Measurements from ENCODE around the gene SS18L1. TPM values are rescaled to one million over a fixed set of nuclear protein-coding genes. Genes with fewer than 3 reads are reported as not detected.

Gene SS18L1
- total and polyA plus RNA-seq, 2 experiments from 2014 or later: 6.5 to 32.6 TPM

GRCh38 chr20:62181808-62182207, 38.2 kb downstream of the SS18L1 start (continued):
- TF ChIP-seq ZNF462 (CRISPR knock-in tag; IDR thresholded peaks at IDR 0.05) (no peak), REST (IDR thresholded peaks at IDR 0.05; ENCODE audit: unreplicated experiment) (no peak), NANOG (IDR thresholded peaks at IDR 0.05; ENCODE audit: borderline replicate concordance) (no peak), ETS1 (IDR thresholded peaks at IDR 0.05) (no peak), CREB1 (CRISPR knock-in tag; IDR thresholded peaks at IDR 0.05; ENCODE audit: low read depth) (no peak), CTCF (conservative IDR thresholded peaks at IDR 0.05; ENCODE audit: low read depth in 2 of 2) (no peak), EZH2phosphoT487 (IDR thresholded peaks at IDR 0.05; ENCODE audit: unreplicated experiment) (no peak)
